CD14-positive monocyte (primary cell): ENCODE results near the gene CDH4. TPM values are rescaled to one million over a fixed set of nuclear protein-coding genes. Genes with fewer than 3 reads are reported as not detected.

ENCODE experiments used
- DNase-seq, 3 donors: peaks; one replicate each; pipeline ENCODE4 v3.0.0-alpha.2; 2011 to 2022
- H2AFZ ChIP-seq: 2 replicates; pipeline ENCODE4 v1.6.0; 2012; ENCODE audit warnings: mild to moderate bottlenecking, low read depth, low read length, inconsistent platforms; ENCODE audit not compliant: insufficient read depth, poor library complexity, severe bottlenecking
- H3K27ac ChIP-seq, 2 donors: 1 replicate in 1 of 2; 2 replicates in 1 of 2; pipeline ENCODE4 v1.5.1; 2012 to 2013; ENCODE audit warnings: low read length in 2 of 2, control low read depth in 1 of 2, inconsistent platforms in 1 of 2, low read depth in 1 of 2, mild to moderate bottlenecking in 1 of 2
- H3K27me3 ChIP-seq, 2 donors: one replicate each; pipeline versions ENCODE4 v1.6.0 to v1.6.1; 2011 to 2013; ENCODE audit warnings: low read length in 2 of 2; ENCODE audit not compliant: control insufficient read depth in 2 of 2, insufficient read depth in 2 of 2
- H3K36me3 ChIP-seq, 2 donors: replicated peaks in 1 of 2; 1 replicate in 1 of 2; 2 replicates in 1 of 2; pipeline versions ENCODE4 v1.5.1 to v1.6.1; 2012 to 2013; ENCODE audit warnings: low read length in 2 of 2, control low read depth in 1 of 2, inconsistent platforms in 1 of 2, mild to moderate bottlenecking in 1 of 2; ENCODE audit not compliant: insufficient read depth in 2 of 2, control insufficient read depth in 1 of 2
- H3K4me1 ChIP-seq, 2 donors: 1 replicate in 1 of 2; 2 replicates in 1 of 2; pipeline versions ENCODE4 v1.5.1 to v1.6.1; 2012 to 2013; ENCODE audit warnings: low read length in 2 of 2, control low read depth in 1 of 2, inconsistent platforms in 1 of 2, mild to moderate bottlenecking in 1 of 2, moderate library complexity in 1 of 2; ENCODE audit not compliant: insufficient read depth in 2 of 2, control insufficient read depth in 1 of 2
- H3K4me2 ChIP-seq: replicated peaks from 2 replicates; pipeline ENCODE3; 2012; ENCODE audit warnings: low read length, moderate library complexity, mild to moderate bottlenecking; ENCODE audit not compliant: poor library complexity, severe bottlenecking; ENCODE audit errors: extremely low read depth
- H3K4me3 ChIP-seq, 3 experiments: fragments of 200-600 bp in 1 of 3; sonication (generic) in 1 of 3; replicated peaks in 1 of 3; 1 replicate in 2 of 3; 2 replicates in 1 of 3; pipeline ENCODE4 v1.5.1; 2011 to 2013; ENCODE audit warnings: low read length in 3 of 3, mild to moderate bottlenecking in 3 of 3, control low read depth in 2 of 3, low read depth in 2 of 3, inconsistent platforms in 1 of 3, moderate library complexity in 1 of 3
- H3K79me2 ChIP-seq: 2 replicates; pipeline ENCODE4 v1.6.0; 2012; ENCODE audit warnings: mild to moderate bottlenecking, control low read depth, inconsistent platforms, low read length, moderate library complexity; ENCODE audit not compliant: insufficient read depth
- H3K9ac ChIP-seq: 2 replicates; pipeline ENCODE4 v1.6.0; 2017; ENCODE audit warnings: low read length, mild to moderate bottlenecking; ENCODE audit not compliant: insufficient read depth, poor library complexity, severe bottlenecking
- H3K9me3 ChIP-seq, 2 donors: replicated peaks in 1 of 2; 1 replicate in 1 of 2; 2 replicates in 1 of 2; pipeline versions ENCODE4 v1.5.1 to v1.6.1; 2012 to 2013; ENCODE audit warnings: low read length in 2 of 2, control low read depth in 1 of 2; ENCODE audit not compliant: control insufficient read depth in 1 of 2, insufficient read depth in 1 of 2
- H4K20me1 ChIP-seq: 2 replicates; pipeline ENCODE4 v1.6.0; 2012; ENCODE audit warnings: mild to moderate bottlenecking, low read length, control low read depth, moderate library complexity; ENCODE audit not compliant: insufficient read depth
- H3K27ac Mint-ChIP-seq, 7 donors: one replicate each; pipeline ENCODE4 v1.8.0; 2020; ENCODE audit warnings: mild to moderate bottlenecking in 7 of 7, mixed read lengths in 7 of 7, moderate library complexity in 6 of 7, inconsistent platforms in 2 of 7
- H3K27me3 Mint-ChIP-seq, 3 donors: one replicate each; pipeline ENCODE4 v1.8.0; 2021 to 2022; ENCODE audit warnings: low read depth in 3 of 3, mild to moderate bottlenecking in 3 of 3, mixed read lengths in 3 of 3, moderate library complexity in 3 of 3, inconsistent platforms in 1 of 3
- H3K36me3 Mint-ChIP-seq, 2 donors: one replicate each; pipeline ENCODE4 v1.8.0; 2020; ENCODE audit warnings: mixed read lengths in 2 of 2, inconsistent platforms in 1 of 2, mild to moderate bottlenecking in 1 of 2
- H3K4me1 Mint-ChIP-seq: one replicate; pipeline ENCODE4 v1.8.0; 2020; ENCODE audit warnings: mild to moderate bottlenecking, mixed read lengths
- H3K4me3 Mint-ChIP-seq, 2 donors: one replicate each; pipeline ENCODE4 v1.8.0; 2020; ENCODE audit warnings: mild to moderate bottlenecking in 2 of 2, mixed read lengths in 2 of 2, moderate library complexity in 1 of 2
- H3K9me3 Mint-ChIP-seq, 7 donors: one replicate each; pipeline ENCODE4 v1.8.0; 2020 to 2022; ENCODE audit warnings: mixed read lengths in 7 of 7, mild to moderate bottlenecking in 6 of 7, moderate library complexity in 6 of 7, inconsistent platforms in 2 of 7
- CTCF ChIP-seq: fragments of 200-600 bp; IDR thresholded peaks from one replicate; pipeline ENCODE4 v1.8.0; 2022; ENCODE audit warnings: antibody characterized with exemption, mild to moderate bottlenecking
- WGBS: methylation state at CpG from one replicate; pipeline ENCODE4 v1.1.5; 2013; ENCODE audit warnings: missing lambda C conversion rate; ENCODE audit not compliant: insufficient coverage; 5-methylcytosine and 5-hydroxymethylcytosine counted together
- intact Hi-C, 2 donors: fragments of 100-400 bp; cut with micrococcal nuclease; formaldehyde crosslinking; loops; one replicate each; pipeline versions ENCODE4 v1.15.0 to v1.15.1; 2023
- polyA plus RNA-seq, 3 donors: library from polyadenylated mRNA; depleted of rRNA in 1 of 3; unstranded in 2 of 3; stranded (reverse) in 1 of 3; fragments of 300-500 nt in 2 of 3; fragments of >200 nt in 1 of 3; fragmentation: Illumina TruSeq in 2 of 3; gene quantifications; 1 replicate in 2 of 3; 2 replicates in 1 of 3; pipeline ENCODE4 v1.2.3, GENCODE V29; 2012 to 2021

The CDH4 gene
- polyA plus RNA-seq, 3 donors: not detected

GRCh38 chr20:61597996-61598395, 345.9 kb downstream of the CDH4 start:
- Mint-ChIP-seq H3K27ac (no peak overlapping the region), H3K4me3 (no peak overlapping the region), H3K27me3 (peaks cover 0 to 1% (median 0%) of the 10 kb centered on the region in 3 donors), H3K9me3 (peaks cover 22 to 92% (median 69%) of the 10 kb centered on the region in 7 donors), H3K36me3 (no peaks in the 10 kb centered on the region), H3K4me1 (no peaks in the 10 kb centered on the region)
- intact Hi-C loops: no loop called here
- no peak overlapping the region for H3K4me2 ChIP-seq
- H3K79me2 ChIP-seq: no peaks in the 10 kb centered on the region
- H3K9me3 ChIP-seq: peaks cover 67 to 98% of the 10 kb centered on the region in 2 donors
- WGBS: 97% methylated on average over 5 of the region's 7 CpGs
- no peaks in the 10 kb centered on the region for H4K20me1 ChIP-seq
- no peak for TF ChIP-seq CTCF
- no peak for DNase-seq
- H3K27ac ChIP-seq: no peak overlapping the region
- no peaks in the 10 kb centered on the region for H3K36me3 ChIP-seq
- no peaks in the 10 kb centered on the region for H3K27me3 ChIP-seq
- H2AFZ ChIP-seq: no peak overlapping the region
- H3K4me3 ChIP-seq: no peak overlapping the region
- H3K9ac ChIP-seq: no peak overlapping the region
- no peaks in the 10 kb centered on the region for H3K4me1 ChIP-seq

GRCh38 chr20:61598586-61598985, 346.5 kb downstream of the CDH4 start:
- Mint-ChIP-seq H3K4me3 (no peak overlapping the region), H3K36me3 (no peaks in the 10 kb centered on the region), H3K9me3 (peaks cover 28 to 92% (median 71%) of the 10 kb centered on the region in 7 donors), H3K27ac (no peak overlapping the region), H3K27me3 (peaks cover 0 to 1% (median 0%) of the 10 kb centered on the region in 3 donors), H3K4me1 (no peaks in the 10 kb centered on the region)
- no peaks in the 10 kb centered on the region for H4K20me1 ChIP-seq
- 82% methylated on average over 20 of the region's 21 CpGs for WGBS
- no peaks in the 10 kb centered on the region for H3K36me3 ChIP-seq
- no peak overlapping the region for H3K9ac ChIP-seq
- no peaks in the 10 kb centered on the region for H3K79me2 ChIP-seq
- DNase-seq: no peak
- intact Hi-C loops: no loop called here
- TF ChIP-seq CTCF: no peak
- H3K9me3 ChIP-seq: peaks cover 67 to 98% of the 10 kb centered on the region in 2 donors
- H3K4me3 ChIP-seq: no peak overlapping the region
- no peak overlapping the region for H3K27ac ChIP-seq
- H3K4me2 ChIP-seq: no peak overlapping the region
- no peak overlapping the region for H2AFZ ChIP-seq
- no peaks in the 10 kb centered on the region for H3K27me3 ChIP-seq
- no peaks in the 10 kb centered on the region for H3K4me1 ChIP-seq
